Forelimb muscle (tissue), 1 donor: ENCODE measurements around the gene TP53RK. TPM values are rescaled to one million over a fixed set of nuclear protein-coding genes. Genes with fewer than 3 reads are reported as not detected.

ENCODE experiments used
- DNase-seq: peaks from one replicate; pipeline ENCODE4 v3.0.0-alpha.2; 2013; ENCODE audit warnings: low read depth
- polyA plus RNA-seq: library from polyadenylated mRNA; unstranded; fragments of 120-200 nt; gene quantifications from one replicate; pipeline ENCODE4 v1.2.1, GENCODE V29; 2013; ENCODE audit not compliant: insufficient read length

TP53RK gene
- polyA plus RNA-seq, result 9.9 TPM

- DNase-seq, result peak; percentile 99
Observed at GRCh38 chr20:46689082-46689753, at the start of gene TP53RK. Gene TP53RK, minus strand, starts transcription at chr20:46689444. Its CDS starts 30 bp downstream, at chr20:46689414.

- no peak for DNase-seq
Observed at GRCh38 chr20:46735436-46735835, 46.2 kb upstream of the TP53RK start.

- no peak for DNase-seq
Observed at GRCh38 chr20:46731770-46732169, 42.5 kb upstream of the TP53RK start.

- no peak for DNase-seq
Observed at GRCh38 chr20:46725186-46726165, 36.2 kb upstream of the TP53RK start.

- no peak for DNase-seq
Observed at GRCh38 chr20:46724343-46724959, 35.2 kb upstream of the TP53RK start.

GRCh38 chr20:46723039-46723438 lies 33.8 kb upstream of the TP53RK start:
- no peak for DNase-seq

GRCh38 chr20:46722450-46722849 lies 33.2 kb upstream of the TP53RK start:
- DNase-seq, result no peak

- DNase-seq, result no peak
Observed at GRCh38 chr20:46721476-46721875, 32.2 kb upstream of the TP53RK start.

GRCh38 chr20:46720776-46721425 lies 31.7 kb upstream of the TP53RK start:
- DNase-seq, result no peak

- DNase-seq, result no peak
Observed at GRCh38 chr20:46720019-46720418, 30.8 kb upstream of the TP53RK start.

GRCh38 chr20:46717818-46718541 lies 28.7 kb upstream of the TP53RK start:
- no peak for DNase-seq

- no peak for DNase-seq
Observed at GRCh38 chr20:46715292-46715756, 26.1 kb upstream of the TP53RK start.

GRCh38 chr20:46713957-46714834 lies 25.0 kb upstream of the TP53RK start:
- DNase-seq, result no peak

- DNase-seq, result no peak
Observed at GRCh38 chr20:46712056-46712636, 22.9 kb upstream of the TP53RK start.

- DNase-seq, result no peak
Observed at GRCh38 chr20:46710153-46710913, 21.1 kb upstream of the TP53RK start.

- DNase-seq, result no peak
Observed at GRCh38 chr20:46709459-46710152, 20.4 kb upstream of the TP53RK start, which contains the start of gene SLC2A10. Gene SLC2A10, plus strand, starts transcription at chr20:46709649. Its CDS starts 88 bp downstream, at chr20:46709737.

- DNase-seq, result no peak
Observed at GRCh38 chr20:46709055-46709458, 19.8 kb upstream of the TP53RK start.
